Thyroid gland (tissue), 4 donors: Measurements from ENCODE around the gene DLL3. TPM values are rescaled to one million over a fixed set of nuclear protein-coding genes. Genes with fewer than 3 reads are reported as not detected.

Experiments
- DNase-seq, 2 donors: peaks; one replicate each; pipeline ENCODE4 v3.0.0-alpha.2; 2019
- H3K27ac ChIP-seq, 3 donors: fragments of 200-600 bp; sonication (generic); 1 replicate in 2 of 3; 2 replicates in 1 of 3; pipeline ENCODE4 v1.5.1; 2016 to 2019; ENCODE audit warnings: mild to moderate bottlenecking in 1 of 3, moderate library complexity in 1 of 3
- H3K27me3 ChIP-seq: fragments of 200-600 bp; sonication (generic); one replicate; pipeline ENCODE4 v1.5.1; 2019
- H3K36me3 ChIP-seq, 2 donors: fragments of 200-600 bp; sonication (generic); one replicate each; pipeline ENCODE4 v1.5.1; 2016 to 2019
- H3K4me1 ChIP-seq, 2 donors: fragments of 200-600 bp; sonication (generic); one replicate each; pipeline ENCODE4 v1.5.1; 2017 to 2019
- H3K4me3 ChIP-seq, 3 donors: fragments of 200-600 bp; sonication (generic); replicated peaks in 1 of 3; 1 replicate in 2 of 3; 2 replicates in 1 of 3; pipeline ENCODE4 v1.5.1; 2016; ENCODE audit warnings: mild to moderate bottlenecking in 1 of 3
- H3K9me3 ChIP-seq: fragments of 200-600 bp; sonication (generic); one replicate; pipeline ENCODE4 v1.5.1; 2017
- POLR2A ChIP-seq, 2 donors: fragments of 450-650 bp; IDR thresholded peaks; one replicate each; pipeline ENCODE4 v1.6.1; 2017; ENCODE audit warnings: antibody characterized with exemption in 2 of 2, mild to moderate bottlenecking in 2 of 2, moderate library complexity in 1 of 2
- WGBS, 2 donors: methylation state at CpG; one replicate each; pipeline ENCODE4 v1.1.5; 2017; 5-methylcytosine and 5-hydroxymethylcytosine counted together
- intact Hi-C: fragments of 100-400 bp; cut with DNase I; formaldehyde crosslinking; loops from one replicate; pipeline ENCODE4 v1.15.1; 2023
- total RNA-seq, 4 donors: library from RNA; depleted of rRNA; stranded (reverse); fragments of >200 nt; gene quantifications; one replicate each; pipeline ENCODE4 v1.2.3, GENCODE V29; 2016
- TF ChIP-seq, protein P1 (sequence below), 6 experiments: fragments of 200-600 bp in 3 of 6; fragments of 450-650 bp in 3 of 6; sonication (generic) in 3 of 6; IDR thresholded peaks; one replicate each; pipeline ENCODE4 v1.5.1; 2016 to 2019; ENCODE audit warnings: antibody characterized with exemption in 6 of 6, mild to moderate bottlenecking in 2 of 6, inconsistent platforms in 1 of 6, moderate library complexity in 1 of 6

The DLL3 gene
- total RNA-seq, 4 donors from 2014 or later, result 0.56 TPM; not detected in 3

DNA sequence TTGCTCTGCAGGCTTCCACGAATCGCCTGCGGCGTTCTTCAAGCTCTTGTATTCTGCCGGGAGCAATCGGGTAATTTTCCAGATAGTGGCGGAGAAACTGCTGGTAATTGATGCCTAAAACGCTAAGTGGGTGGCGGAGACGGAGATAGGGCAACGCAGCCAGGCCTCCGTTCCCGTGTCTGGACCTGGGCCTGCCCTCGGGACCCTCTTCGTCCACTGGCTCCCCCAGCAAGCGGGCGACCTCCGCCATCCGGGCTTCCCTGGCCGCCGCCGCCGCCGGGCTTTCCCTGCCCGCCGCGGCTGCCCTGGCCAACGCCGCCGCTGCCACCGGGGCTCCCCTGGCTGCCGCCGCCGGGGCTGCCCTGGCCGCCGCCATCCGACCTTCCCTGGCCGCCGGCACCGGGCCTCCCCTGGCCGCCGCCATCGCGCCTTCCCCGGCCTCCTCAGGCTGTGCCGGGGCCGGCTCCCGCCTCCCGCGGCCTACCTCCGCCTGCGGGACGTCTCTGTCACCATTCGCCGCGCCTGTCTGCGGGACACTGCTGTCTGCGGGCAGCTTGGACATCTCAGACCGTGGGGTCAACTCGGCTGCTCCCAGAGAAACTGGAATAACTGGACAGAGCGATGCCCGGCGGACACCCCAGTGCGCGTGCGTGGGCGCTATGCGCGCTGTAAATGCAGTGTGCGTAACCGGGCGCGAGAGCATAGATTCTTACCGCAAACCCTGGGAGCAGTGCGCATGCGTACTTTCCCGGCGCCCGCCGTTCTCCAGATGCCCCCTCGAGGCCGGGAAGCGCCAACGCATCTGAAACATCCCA, 41.0 kb downstream of the DLL3 start, which contains the start of gene EID2:
EID2 (minus strand) TSS at position 644 of the 815 bp plus-strand sequence; CDS start at position 562, 82 bp downstream.
- intact Hi-C loops, result loop anchor here (5.0 to 10.0 kb wide), 2 partner anchors 42 to 95 kb away; partner anchors contain the start of genes DLL3 and SUPT5H
- peak; percentile 49 to 94 for TF ChIP-seq POLR2A (IDR thresholded peaks at IDR 0.05)
- TF ChIP-seq, protein P1, sequence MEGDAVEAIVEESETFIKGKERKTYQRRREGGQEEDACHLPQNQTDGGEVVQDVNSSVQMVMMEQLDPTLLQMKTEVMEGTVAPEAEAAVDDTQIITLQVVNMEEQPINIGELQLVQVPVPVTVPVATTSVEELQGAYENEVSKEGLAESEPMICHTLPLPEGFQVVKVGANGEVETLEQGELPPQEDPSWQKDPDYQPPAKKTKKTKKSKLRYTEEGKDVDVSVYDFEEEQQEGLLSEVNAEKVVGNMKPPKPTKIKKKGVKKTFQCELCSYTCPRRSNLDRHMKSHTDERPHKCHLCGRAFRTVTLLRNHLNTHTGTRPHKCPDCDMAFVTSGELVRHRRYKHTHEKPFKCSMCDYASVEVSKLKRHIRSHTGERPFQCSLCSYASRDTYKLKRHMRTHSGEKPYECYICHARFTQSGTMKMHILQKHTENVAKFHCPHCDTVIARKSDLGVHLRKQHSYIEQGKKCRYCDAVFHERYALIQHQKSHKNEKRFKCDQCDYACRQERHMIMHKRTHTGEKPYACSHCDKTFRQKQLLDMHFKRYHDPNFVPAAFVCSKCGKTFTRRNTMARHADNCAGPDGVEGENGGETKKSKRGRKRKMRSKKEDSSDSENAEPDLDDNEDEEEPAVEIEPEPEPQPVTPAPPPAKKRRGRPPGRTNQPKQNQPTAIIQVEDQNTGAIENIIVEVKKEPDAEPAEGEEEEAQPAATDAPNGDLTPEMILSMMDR (IDR thresholded peaks at IDR 0.05), result peak; percentile 53 to 96 (median 82)
- WGBS, 2 donors, result 0 to 1% methylated on average over 15 to 26 of the region's 84 CpGs

DNA sequence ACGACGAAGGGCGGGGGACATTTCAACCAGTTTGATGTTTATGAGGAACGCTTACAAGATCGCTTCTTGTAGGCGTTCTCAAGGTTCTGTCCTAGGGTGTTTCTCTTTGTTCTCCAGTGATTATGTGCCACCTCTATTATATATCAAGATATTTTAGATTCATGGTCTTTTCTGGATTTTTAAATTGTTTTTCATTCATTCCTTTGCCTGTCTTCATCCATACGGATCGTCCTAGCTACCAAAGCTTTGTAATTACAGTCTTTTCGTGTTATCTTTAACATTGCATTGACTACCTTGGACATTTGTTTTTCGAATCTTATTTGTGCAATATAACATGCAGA, 41.6 kb downstream of the DLL3 start:
- 6 to 10% methylated on average over 10 of the region's 10 CpGs for WGBS, 2 donors
- TF ChIP-seq POLR2A (IDR thresholded peaks at IDR 0.05), result no peak
- TF ChIP-seq, protein P1 (IDR thresholded peaks at IDR 0.05), result no peak
- Histone ChIP-seq H3K27ac (no peak overlapping the region), H3K36me3 (no peaks in the 10 kb centered on the region), H3K4me3 (no peak overlapping the region), H3K27me3 (no peaks in the 10 kb centered on the region), H3K4me1 (peaks cover 9 to 12% of the 10 kb centered on the region in 2 donors), H3K9me3 (no peaks in the 10 kb centered on the region)
- DNase-seq, result no peak
- intact Hi-C loops, result no loop called here

More for the DNA sequence above, 41.0 kb downstream of the DLL3 start, which contains the start of gene EID2:
- Histone ChIP-seq H3K9me3 (no peaks in the 10 kb centered on the region), H3K36me3 (no peaks in the 10 kb centered on the region), H3K4me3 (peak within 1 kb of the TSS; percentile 23 to 87 (median 47)), H3K27me3 (no peaks in the 10 kb centered on the region), H3K4me1 (peaks cover 9 to 12% of the 10 kb centered on the region in 2 donors), H3K27ac (peak within 1 kb of the TSS; percentile 70 to 98 (median 88))
- peak; percentile 95 to 96 for DNase-seq

DNA sequence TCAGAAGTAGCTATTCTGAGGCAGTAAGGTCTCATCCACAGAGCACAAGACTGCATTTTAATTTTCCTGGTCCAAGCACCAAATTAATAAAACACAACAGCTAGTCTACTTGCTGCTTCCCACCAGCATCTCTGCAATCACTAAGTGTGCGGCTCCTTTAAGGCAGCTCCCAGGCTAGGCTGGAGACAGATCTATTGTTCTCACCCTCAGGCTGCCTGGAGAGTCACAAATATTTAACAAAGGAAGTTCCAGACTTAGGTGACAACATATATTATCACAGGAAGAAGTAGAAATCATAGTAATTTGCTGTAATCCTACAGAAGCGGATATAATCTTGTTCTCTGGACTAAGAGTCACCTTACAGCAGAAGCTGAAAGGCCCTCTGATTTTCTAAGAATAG, 43.5 kb downstream of the DLL3 start:
- no peak for DNase-seq
- 47 to 71% methylated on average over 2 of the region's 2 CpGs for WGBS, 2 donors

DNA sequence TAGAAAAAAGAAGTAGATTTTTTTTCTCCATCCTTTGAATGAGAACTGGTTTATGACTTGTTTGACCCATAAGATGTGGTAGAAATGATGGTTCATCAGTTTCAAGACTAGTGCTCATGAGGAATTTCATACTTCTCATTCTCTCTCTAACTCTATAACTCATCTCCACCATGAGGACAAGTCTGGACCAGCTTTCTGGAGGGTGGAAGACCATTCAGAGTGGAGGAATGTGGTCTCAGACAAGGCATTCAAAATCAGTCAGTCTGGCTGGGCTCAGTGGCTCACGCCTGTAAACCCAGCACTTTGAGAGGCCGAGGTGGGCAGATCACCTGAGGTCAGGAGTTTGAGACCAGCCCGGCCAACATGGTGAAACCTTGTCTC, 44.7 kb downstream of the DLL3 start:
- intact Hi-C loops, result no loop called here
- DNase-seq, result no peak
- H3K27ac ChIP-seq, result no peak overlapping the region
- no peaks in the 10 kb centered on the region for H3K36me3 ChIP-seq
- no peaks in the 10 kb centered on the region for H3K9me3 ChIP-seq
- 75 to 88% methylated on average over 3 of the region's 3 CpGs for WGBS, 2 donors
- no peaks in the 10 kb centered on the region for H3K27me3 ChIP-seq
- peaks cover 8 to 9% of the 10 kb centered on the region in 2 donors for H3K4me1 ChIP-seq
- TF ChIP-seq, protein P1 (IDR thresholded peaks at IDR 0.05), result no peak
- TF ChIP-seq POLR2A (IDR thresholded peaks at IDR 0.05), result no peak
- no peak overlapping the region for H3K4me3 ChIP-seq

More for the DNA sequence above, 43.5 kb downstream of the DLL3 start:
- H3K36me3 ChIP-seq, result no peaks in the 10 kb centered on the region
- H3K9me3 ChIP-seq, result no peaks in the 10 kb centered on the region
- H3K27me3 ChIP-seq, result no peaks in the 10 kb centered on the region
- H3K4me3 ChIP-seq, result no peak overlapping the region
- no peak for TF ChIP-seq POLR2A (IDR thresholded peaks at IDR 0.05)
- TF ChIP-seq, protein P1 (IDR thresholded peaks at IDR 0.05), result no peak
- H3K4me1 ChIP-seq, result peaks cover 9 to 12% of the 10 kb centered on the region in 2 donors
- intact Hi-C loops, result no loop called here
- H3K27ac ChIP-seq, result no peak overlapping the region
